ENCODE data around the gene SCNN1A. TPM values are rescaled to one million over a fixed set of nuclear protein-coding genes. Genes with fewer than 3 reads are reported as not detected.

Gene SCNN1A
- total RNA-seq, 3 donors from 2014 or later, result 130 to 402 (median 386) TPM

DNA sequence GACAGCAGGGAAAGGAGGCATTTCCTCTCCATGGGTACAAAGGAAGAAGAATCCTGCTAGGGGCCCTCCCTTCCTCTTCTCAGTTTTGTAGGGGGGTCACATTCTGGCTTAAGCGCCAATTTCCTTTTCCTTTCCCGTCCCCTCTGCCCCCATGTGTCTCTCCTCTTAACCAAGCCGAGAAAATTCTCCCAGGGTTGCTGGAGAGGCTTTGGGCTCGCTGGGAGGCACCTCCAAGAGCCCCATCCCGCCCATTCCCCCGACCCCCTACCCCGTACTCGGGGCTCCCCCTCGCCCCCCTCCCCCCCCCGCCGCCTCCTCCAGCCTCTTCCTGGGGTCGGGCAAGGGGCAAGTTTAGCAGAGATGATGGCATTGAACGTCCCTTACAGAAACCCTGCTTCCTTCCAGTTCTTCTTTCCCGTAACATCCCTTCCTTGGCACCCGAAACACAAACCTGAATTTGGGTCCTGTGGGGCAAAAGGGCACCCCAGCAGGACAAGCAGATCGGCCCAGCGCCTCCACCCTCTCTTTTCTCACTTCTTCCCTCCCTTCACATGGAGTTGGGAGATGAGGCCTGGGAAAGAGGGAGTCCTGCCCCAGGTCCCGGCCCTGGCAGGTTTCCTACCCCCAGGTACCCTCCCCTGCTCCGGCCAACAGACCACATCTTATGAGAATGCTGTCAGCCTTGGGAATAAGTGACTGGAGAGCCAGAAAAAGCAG lies 51.2 kb downstream of the SCNN1A start:
- Histone ChIP-seq H3K9me3 (no peaks in the 10 kb centered on the region), H3K4me3 (no peak overlapping the region), H3K36me3 (ENCODE audit: low read depth) (no peaks in the 10 kb centered on the region), H3K4me1 (ENCODE audit: low read depth) (peaks cover 17% of the 10 kb centered on the region)
- intact Hi-C loops (cut with DNase I, micrococcal nuclease), result no loop called here
- ATAC-seq (no peak), DNase-seq (no peak)
- TF ChIP-seq, protein P1, sequence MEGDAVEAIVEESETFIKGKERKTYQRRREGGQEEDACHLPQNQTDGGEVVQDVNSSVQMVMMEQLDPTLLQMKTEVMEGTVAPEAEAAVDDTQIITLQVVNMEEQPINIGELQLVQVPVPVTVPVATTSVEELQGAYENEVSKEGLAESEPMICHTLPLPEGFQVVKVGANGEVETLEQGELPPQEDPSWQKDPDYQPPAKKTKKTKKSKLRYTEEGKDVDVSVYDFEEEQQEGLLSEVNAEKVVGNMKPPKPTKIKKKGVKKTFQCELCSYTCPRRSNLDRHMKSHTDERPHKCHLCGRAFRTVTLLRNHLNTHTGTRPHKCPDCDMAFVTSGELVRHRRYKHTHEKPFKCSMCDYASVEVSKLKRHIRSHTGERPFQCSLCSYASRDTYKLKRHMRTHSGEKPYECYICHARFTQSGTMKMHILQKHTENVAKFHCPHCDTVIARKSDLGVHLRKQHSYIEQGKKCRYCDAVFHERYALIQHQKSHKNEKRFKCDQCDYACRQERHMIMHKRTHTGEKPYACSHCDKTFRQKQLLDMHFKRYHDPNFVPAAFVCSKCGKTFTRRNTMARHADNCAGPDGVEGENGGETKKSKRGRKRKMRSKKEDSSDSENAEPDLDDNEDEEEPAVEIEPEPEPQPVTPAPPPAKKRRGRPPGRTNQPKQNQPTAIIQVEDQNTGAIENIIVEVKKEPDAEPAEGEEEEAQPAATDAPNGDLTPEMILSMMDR (IDR thresholded peaks at IDR 0.05), result no peak

DNA sequence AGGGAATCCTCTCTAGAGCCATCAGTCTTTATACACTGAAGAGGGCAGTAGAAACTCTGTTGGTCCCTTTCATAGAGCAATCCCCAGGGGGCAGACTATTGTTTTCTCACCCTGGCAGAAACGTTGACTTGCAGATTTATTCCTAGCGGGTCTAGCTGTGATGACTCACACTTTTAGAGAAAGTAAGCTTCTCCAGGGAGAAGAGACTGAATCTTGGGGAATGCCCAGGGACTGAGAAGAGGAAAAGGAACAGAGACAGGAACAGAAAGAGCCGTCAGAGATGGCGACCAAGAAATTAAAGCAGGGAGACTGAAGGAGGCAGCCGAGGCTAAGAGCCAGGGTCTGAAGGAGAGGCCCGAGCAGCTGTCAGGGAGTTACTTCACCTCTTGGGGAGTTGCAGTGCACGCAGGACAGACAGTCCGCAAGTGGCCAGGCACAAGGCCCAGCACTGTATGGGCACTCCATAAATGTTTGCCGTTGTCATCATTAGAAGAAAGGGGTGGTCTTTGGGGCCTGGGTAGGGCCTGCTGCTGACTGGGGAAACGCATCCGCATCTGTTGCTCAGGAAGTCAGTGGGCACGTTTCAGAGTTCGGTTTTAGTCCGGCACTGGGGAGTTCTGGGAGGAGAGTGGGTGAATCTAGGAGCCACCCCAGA lies 51.9 kb downstream of the SCNN1A start:
- Histone ChIP-seq H3K9me3 (no peaks in the 10 kb centered on the region), H3K36me3 (ENCODE audit: low read depth) (peaks cover 3% of the 10 kb centered on the region), H3K4me1 (ENCODE audit: low read depth) (peaks cover 17% of the 10 kb centered on the region), H3K4me3 (no peak overlapping the region)
- DNase-seq (no peak), ATAC-seq (peak; percentile 52)
- TF ChIP-seq, protein P1 (IDR thresholded peaks at IDR 0.05), result no peak
- intact Hi-C loops (cut with DNase I, micrococcal nuclease), result no loop called here

DNA sequence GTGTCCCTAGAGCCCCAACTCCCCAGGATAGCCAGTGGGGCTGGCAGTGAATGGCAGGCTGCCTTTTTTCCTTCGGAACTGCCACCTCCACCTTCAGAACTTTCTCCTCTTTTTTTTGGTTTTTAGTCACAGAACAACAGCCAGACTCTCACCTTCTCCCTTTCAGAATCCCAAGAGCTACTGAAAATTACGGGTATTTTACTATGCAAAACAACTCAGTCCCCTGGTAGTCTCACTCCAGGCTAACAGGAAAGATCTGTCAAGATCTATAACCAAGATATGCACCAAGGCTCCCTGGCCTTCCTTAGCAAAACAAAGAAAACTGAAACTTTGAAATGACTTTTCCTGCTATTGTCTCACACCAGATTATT lies 52.4 kb downstream of the SCNN1A start:
- Histone ChIP-seq H3K4me3 (no peak overlapping the region), H3K4me1 (ENCODE audit: low read depth) (peaks cover 17% of the 10 kb centered on the region), H3K9me3 (no peaks in the 10 kb centered on the region), H3K36me3 (ENCODE audit: low read depth) (peaks cover 3% of the 10 kb centered on the region)
- TF ChIP-seq, protein P1 (IDR thresholded peaks at IDR 0.05), result no peak
- DNase-seq (no peak), ATAC-seq (no peak)
- intact Hi-C loops (cut with DNase I, micrococcal nuclease), result no loop called here

DNA sequence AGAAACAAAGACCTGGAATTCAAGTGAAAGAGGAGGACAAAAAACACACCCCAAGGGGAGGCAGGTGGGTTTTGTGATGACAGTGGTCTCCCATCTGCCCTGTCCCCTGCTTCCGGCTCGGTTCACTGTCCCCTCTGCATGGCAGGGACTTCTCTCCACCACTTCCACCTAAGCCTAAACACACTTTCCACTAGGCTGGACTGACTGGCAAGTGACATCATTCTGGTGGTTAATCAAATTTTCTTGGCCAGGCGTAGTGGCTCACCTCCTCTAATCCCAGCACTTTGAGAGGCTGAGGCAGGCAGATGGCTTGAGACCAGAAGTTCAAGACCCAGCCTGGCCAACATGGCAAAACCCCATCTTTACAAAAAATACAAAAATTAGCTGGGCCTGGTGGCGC lies 53.0 kb downstream of the SCNN1A start:
- Histone ChIP-seq H3K9me3 (no peaks in the 10 kb centered on the region), H3K36me3 (ENCODE audit: low read depth) (peaks cover 3% of the 10 kb centered on the region), H3K4me3 (no peak overlapping the region), H3K4me1 (ENCODE audit: low read depth) (peaks cover 17% of the 10 kb centered on the region)
- intact Hi-C loops (cut with DNase I, micrococcal nuclease), result no loop called here
- ATAC-seq, result no peak
- TF ChIP-seq, protein P1 (IDR thresholded peaks at IDR 0.05), result no peak
- DNase-seq, result no peak

DNA sequence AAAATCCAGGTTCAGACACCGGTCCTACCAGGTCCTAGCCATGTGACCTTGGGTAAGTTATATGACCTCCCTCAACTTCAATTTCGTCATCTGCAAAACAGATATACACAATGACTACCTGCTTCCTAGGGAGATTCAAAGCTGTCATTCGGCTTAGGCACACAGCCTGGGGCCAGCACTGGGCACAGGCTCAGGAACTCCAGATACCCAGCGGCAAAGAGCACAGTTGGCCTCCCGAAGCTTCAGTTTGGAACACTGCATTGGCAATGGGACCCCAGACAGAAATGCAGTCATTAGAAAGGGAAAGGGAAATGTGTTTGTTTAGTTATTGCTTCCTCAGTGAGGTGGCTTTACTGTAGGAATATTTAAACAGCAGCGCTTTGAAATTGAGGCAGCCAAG lies 53.5 kb downstream of the SCNN1A start:
- no peaks in the 10 kb centered on the region for H3K9me3 ChIP-seq
- TF ChIP-seq, protein P1 (IDR thresholded peaks at IDR 0.05), result no peak
- no peak for DNase-seq
- no peak for ATAC-seq
- peaks cover 3% of the 10 kb centered on the region for H3K36me3 ChIP-seq (ENCODE audit: low read depth)
- H3K4me1 ChIP-seq (ENCODE audit: low read depth), result peaks cover 17% of the 10 kb centered on the region
- H3K4me3 ChIP-seq, result no peak overlapping the region
- intact Hi-C loops (cut with DNase I, micrococcal nuclease), result no loop called here

Measured in mucosa of descending colon (tissue), 3 donors.